GM12891 (cell line): Measurements from ENCODE around the gene FGD3.

Experiments
- POLR2A ChIP-seq: IDR thresholded peaks from 2 replicates; pipeline ENCODE4 v1.6.1; 2011; ENCODE audit warnings: low read depth, low read length, control low read depth
- SPI1 ChIP-seq: IDR thresholded peaks from 2 replicates; pipeline ENCODE4 v1.6.1; 2011; ENCODE audit warnings: low read depth, low read length, control low read depth

- TF ChIP-seq POLR2A = no peak
- no peak for TF ChIP-seq SPI1
Measured at GRCh38 chr9:92920437-92920836, 26.9 kb upstream of the FGD3 start.
